ENCODE results near the gene KLF17. TPM values are rescaled to one million over a fixed set of nuclear protein-coding genes. Genes with fewer than 3 reads are reported as not detected.

KLF17 gene
- total RNA-seq, 2 experiments from 2014 or later = not detected

- BruUV-seq (replicated peaks) = no TSS peak
- CTCF ChIA-PET (ENCODE audit: unreplicated experiment) = no interaction called here
These were observed 10.4 kb upstream of the KLF17 start for GRCh38 chr1:44108241-44108640.

DNA sequence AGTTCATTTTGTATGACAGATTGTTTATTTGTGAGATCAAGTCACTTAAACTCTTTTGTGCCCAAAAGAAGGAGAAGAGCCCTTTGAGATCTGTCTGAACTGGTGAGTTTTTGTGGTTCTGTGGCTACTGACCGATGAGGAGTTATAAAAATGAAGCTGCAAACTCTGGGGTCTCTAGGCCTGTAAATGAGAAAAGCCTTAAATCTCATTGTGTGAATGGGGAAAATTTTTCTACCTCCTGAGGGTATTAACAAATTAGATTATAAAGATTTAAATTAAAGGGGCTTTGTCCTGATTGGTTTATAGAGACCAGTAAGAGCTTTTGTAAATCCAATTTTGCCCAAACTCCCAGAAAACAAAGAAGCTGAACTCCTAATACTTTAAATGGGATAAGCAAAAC lies 9.7 kb upstream of the KLF17 start:
- no peak overlapping the region for H2AFZ ChIP-seq (ENCODE audit: low read length)
- no peak overlapping the region for H3K27ac ChIP-seq (ENCODE audit: low read depth, low read length, poor library complexity, severe bottlenecking)
- H3K4me3 ChIP-seq (ENCODE audit: low read depth, low read length, poor library complexity, severe bottlenecking) = no peak overlapping the region
- intact Hi-C loops (cut with micrococcal nuclease; ENCODE audit: unreplicated experiment) = no loop called here
- H3K9me2 ChIP-seq (ENCODE audit: insufficient read depth, low read length) = no peaks in the 10 kb centered on the region
- H3K9me3 ChIP-seq (ENCODE audit: low read length) = no peaks in the 10 kb centered on the region
- ChIA-PET CTCF (ENCODE audit: unreplicated experiment) (no interaction called here), POLR2A (interaction anchor here (0.7 kb wide), 1 partner anchor 107 kb away, joined by 5 read pairs; no protein-coding TSS in a partner anchor)
- no peak for DNase-seq (ENCODE audit: low spot score)
- H4K20me1 ChIP-seq (ENCODE audit: insufficient read depth, low read length) = no peaks in the 10 kb centered on the region
- H3K36me3 ChIP-seq (ENCODE audit: insufficient read depth, low read length) = no peaks in the 10 kb centered on the region
- no peaks in the 10 kb centered on the region for H3K4me1 ChIP-seq (ENCODE audit: insufficient read depth, low read length, poor library complexity, severe bottlenecking)
- no peak for TF ChIP-seq EZH2phosphoT487 (IDR thresholded peaks at IDR 0.05; ENCODE audit: borderline replicate concordance, low read depth, low read length)
- TF ChIP-seq, protein P1, sequence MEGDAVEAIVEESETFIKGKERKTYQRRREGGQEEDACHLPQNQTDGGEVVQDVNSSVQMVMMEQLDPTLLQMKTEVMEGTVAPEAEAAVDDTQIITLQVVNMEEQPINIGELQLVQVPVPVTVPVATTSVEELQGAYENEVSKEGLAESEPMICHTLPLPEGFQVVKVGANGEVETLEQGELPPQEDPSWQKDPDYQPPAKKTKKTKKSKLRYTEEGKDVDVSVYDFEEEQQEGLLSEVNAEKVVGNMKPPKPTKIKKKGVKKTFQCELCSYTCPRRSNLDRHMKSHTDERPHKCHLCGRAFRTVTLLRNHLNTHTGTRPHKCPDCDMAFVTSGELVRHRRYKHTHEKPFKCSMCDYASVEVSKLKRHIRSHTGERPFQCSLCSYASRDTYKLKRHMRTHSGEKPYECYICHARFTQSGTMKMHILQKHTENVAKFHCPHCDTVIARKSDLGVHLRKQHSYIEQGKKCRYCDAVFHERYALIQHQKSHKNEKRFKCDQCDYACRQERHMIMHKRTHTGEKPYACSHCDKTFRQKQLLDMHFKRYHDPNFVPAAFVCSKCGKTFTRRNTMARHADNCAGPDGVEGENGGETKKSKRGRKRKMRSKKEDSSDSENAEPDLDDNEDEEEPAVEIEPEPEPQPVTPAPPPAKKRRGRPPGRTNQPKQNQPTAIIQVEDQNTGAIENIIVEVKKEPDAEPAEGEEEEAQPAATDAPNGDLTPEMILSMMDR (conservative IDR thresholded peaks at IDR 0.05; ENCODE audit: low read length) = no peak
- no TSS peak for BruUV-seq (replicated peaks)
- no peak overlapping the region for H3K4me2 ChIP-seq (ENCODE audit: low read length)
- H3K79me2 ChIP-seq (ENCODE audit: insufficient read depth, low read depth, low read length) = no peaks in the 10 kb centered on the region

More at GRCh38 chr1:44108241-44108640, 10.4 kb upstream of the KLF17 start:
- Histone ChIP-seq H3K9me2 (ENCODE audit: insufficient read depth, low read length) (no peaks in the 10 kb centered on the region), H3K4me1 (ENCODE audit: insufficient read depth, low read length, poor library complexity, severe bottlenecking) (no peaks in the 10 kb centered on the region), H3K79me2 (ENCODE audit: insufficient read depth, low read depth, low read length) (no peaks in the 10 kb centered on the region), H3K9me3 (ENCODE audit: low read length) (no peaks in the 10 kb centered on the region), H3K27ac (ENCODE audit: low read depth, low read length, poor library complexity, severe bottlenecking) (no peak overlapping the region), H3K4me3 (ENCODE audit: low read depth, low read length, poor library complexity, severe bottlenecking) (no peak overlapping the region), H3K36me3 (ENCODE audit: insufficient read depth, low read length) (no peaks in the 10 kb centered on the region), H4K20me1 (ENCODE audit: insufficient read depth, low read length) (no peaks in the 10 kb centered on the region), H2AFZ (ENCODE audit: low read length) (no peak overlapping the region), H3K4me2 (ENCODE audit: low read length) (no peak overlapping the region)
- no peak for DNase-seq (ENCODE audit: low spot score)
- POLR2A ChIA-PET = interaction anchor here (0.7 kb wide), 1 partner anchor 119 kb away, joined by 5 read pairs; no protein-coding TSS in a partner anchor
- no peak for TF ChIP-seq EZH2phosphoT487 (IDR thresholded peaks at IDR 0.05; ENCODE audit: borderline replicate concordance, low read depth, low read length)
- TF ChIP-seq, protein P1 (conservative IDR thresholded peaks at IDR 0.05; ENCODE audit: low read length) = no peak
- intact Hi-C loops (cut with micrococcal nuclease; ENCODE audit: unreplicated experiment) = no loop called here

GRCh38 chr1:44110916-44111315 lies 7.7 kb upstream of the KLF17 start:
- Histone ChIP-seq H3K4me1 (ENCODE audit: insufficient read depth, low read length, poor library complexity, severe bottlenecking) (no peaks in the 10 kb centered on the region), H3K4me3 (ENCODE audit: low read depth, low read length, poor library complexity, severe bottlenecking) (no peak overlapping the region), H4K20me1 (ENCODE audit: insufficient read depth, low read length) (no peaks in the 10 kb centered on the region), H3K36me3 (ENCODE audit: insufficient read depth, low read length) (no peaks in the 10 kb centered on the region), H3K27ac (ENCODE audit: low read depth, low read length, poor library complexity, severe bottlenecking) (no peak overlapping the region), H3K9me3 (ENCODE audit: low read length) (no peaks in the 10 kb centered on the region), H3K9me2 (ENCODE audit: insufficient read depth, low read length) (no peaks in the 10 kb centered on the region), H3K4me2 (ENCODE audit: low read length) (no peak overlapping the region), H2AFZ (ENCODE audit: low read length) (no peak overlapping the region), H3K79me2 (ENCODE audit: insufficient read depth, low read depth, low read length) (no peaks in the 10 kb centered on the region)
- no TSS peak for BruUV-seq (replicated peaks)
- TF ChIP-seq, protein P1 (conservative IDR thresholded peaks at IDR 0.05; ENCODE audit: low read length) = no peak
- TF ChIP-seq EZH2phosphoT487 (IDR thresholded peaks at IDR 0.05; ENCODE audit: borderline replicate concordance, low read depth, low read length) = no peak
- ChIA-PET CTCF (ENCODE audit: unreplicated experiment) (no interaction called here), POLR2A (interaction anchor here (0.6 to 1.2 kb wide), 2 partner anchors 19 to 446 kb away, joined by 3 read pairs; no protein-coding TSS in a partner anchor)
- intact Hi-C loops (cut with micrococcal nuclease; ENCODE audit: unreplicated experiment) = no loop called here
- DNase-seq (ENCODE audit: low spot score) = no peak

Data from OCI-LY7 (cell line).